ENCODE measurements around the gene ZNF418.

GRCh38 chr19:57949296-57949695, 14.1 kb upstream of the ZNF418 start:
- TF ChIP-seq POLR2AphosphoS5 (IDR thresholded peaks at IDR 0.05) (no peak), POLR2A (IDR thresholded peaks at IDR 0.05) (no peak)
- TF ChIP-seq, protein P1, sequence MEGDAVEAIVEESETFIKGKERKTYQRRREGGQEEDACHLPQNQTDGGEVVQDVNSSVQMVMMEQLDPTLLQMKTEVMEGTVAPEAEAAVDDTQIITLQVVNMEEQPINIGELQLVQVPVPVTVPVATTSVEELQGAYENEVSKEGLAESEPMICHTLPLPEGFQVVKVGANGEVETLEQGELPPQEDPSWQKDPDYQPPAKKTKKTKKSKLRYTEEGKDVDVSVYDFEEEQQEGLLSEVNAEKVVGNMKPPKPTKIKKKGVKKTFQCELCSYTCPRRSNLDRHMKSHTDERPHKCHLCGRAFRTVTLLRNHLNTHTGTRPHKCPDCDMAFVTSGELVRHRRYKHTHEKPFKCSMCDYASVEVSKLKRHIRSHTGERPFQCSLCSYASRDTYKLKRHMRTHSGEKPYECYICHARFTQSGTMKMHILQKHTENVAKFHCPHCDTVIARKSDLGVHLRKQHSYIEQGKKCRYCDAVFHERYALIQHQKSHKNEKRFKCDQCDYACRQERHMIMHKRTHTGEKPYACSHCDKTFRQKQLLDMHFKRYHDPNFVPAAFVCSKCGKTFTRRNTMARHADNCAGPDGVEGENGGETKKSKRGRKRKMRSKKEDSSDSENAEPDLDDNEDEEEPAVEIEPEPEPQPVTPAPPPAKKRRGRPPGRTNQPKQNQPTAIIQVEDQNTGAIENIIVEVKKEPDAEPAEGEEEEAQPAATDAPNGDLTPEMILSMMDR (IDR thresholded peaks at IDR 0.05) = no peak
